Nephron (organoid): ENCODE measurements around the gene AFF1.
"Not testable (repeated sequence)": the region's sequence is repeated elsewhere in the genome, so short reads cannot be mapped to it uniquely, and the experiment has no call there.

Experiments used
- H3K27ac Mint-ChIP-seq, 3 experiments: 2 replicates each; pipeline ENCODE4 v1.8.0; 2020; ENCODE audit warnings: mixed read lengths in 3 of 3, mild to moderate bottlenecking in 2 of 3, moderate library complexity in 1 of 3
- H3K27me3 Mint-ChIP-seq: 2 replicates; pipeline ENCODE4 v1.8.0; 2021; ENCODE audit warnings: low read depth, mild to moderate bottlenecking, moderate library complexity, mixed read lengths
- H3K36me3 Mint-ChIP-seq: 2 replicates; pipeline ENCODE4 v1.8.0; 2020; ENCODE audit warnings: low read depth, mixed read lengths
- H3K4me1 Mint-ChIP-seq: 2 replicates; pipeline ENCODE4 v1.8.0; 2020; ENCODE audit warnings: mixed read lengths
- H3K4me3 Mint-ChIP-seq, 3 experiments: 2 replicates each; pipeline ENCODE4 v1.8.0; 2020; ENCODE audit warnings: mild to moderate bottlenecking in 3 of 3, mixed read lengths in 3 of 3, moderate library complexity in 2 of 3
- H3K9me3 Mint-ChIP-seq: 2 replicates; pipeline ENCODE4 v1.8.0; 2020; ENCODE audit warnings: mixed read lengths
- CTCF ChIP-seq, 3 experiments: fragments of 200-600 bp; sonication (generic); IDR thresholded peaks; one replicate each; pipeline ENCODE4 v1.5.0; 2021; ENCODE audit warnings: antibody characterized with exemption in 3 of 3; ENCODE audit not compliant: unreplicated experiment in 3 of 3

The AFF1 gene

GRCh38 chr4:87132035-87132434, 197.2 kb downstream of the AFF1 start:
- no peaks in the 10 kb centered on the region for H3K9me3 Mint-ChIP-seq

GRCh38 chr4:87133183-87133582, 198.4 kb downstream of the AFF1 start:
- peaks cover 85% of the 10 kb centered on the region for H3K36me3 Mint-ChIP-seq
- no peak for TF ChIP-seq CTCF (IDR thresholded peaks at IDR 0.05; ENCODE audit: unreplicated experiment in 3 of 3)
- no peak overlapping the region for H3K27ac Mint-ChIP-seq
- H3K4me3 Mint-ChIP-seq = no peak overlapping the region
- peaks cover 5% of the 10 kb centered on the region for H3K4me1 Mint-ChIP-seq
- H3K9me3 Mint-ChIP-seq = no peaks in the 10 kb centered on the region
- no peaks in the 10 kb centered on the region for H3K27me3 Mint-ChIP-seq

More at GRCh38 chr4:87132035-87132434, 197.2 kb downstream of the AFF1 start:
- H3K27ac Mint-ChIP-seq = no peak overlapping the region
- peaks cover 87% of the 10 kb centered on the region for H3K36me3 Mint-ChIP-seq
- no peak for TF ChIP-seq CTCF (IDR thresholded peaks at IDR 0.05; ENCODE audit: unreplicated experiment in 3 of 3)
- H3K4me1 Mint-ChIP-seq = peaks cover 5% of the 10 kb centered on the region
- no peaks in the 10 kb centered on the region for H3K27me3 Mint-ChIP-seq
- H3K4me3 Mint-ChIP-seq = no peak overlapping the region

GRCh38 chr4:87134122-87134521, 199.3 kb downstream of the AFF1 start:
- H3K27ac Mint-ChIP-seq = no peak overlapping the region

GRCh38 chr4:87141428-87141827, 206.6 kb downstream of the AFF1 start:
- Mint-ChIP-seq H3K36me3 (peaks cover 65% of the 10 kb centered on the region), H3K27ac (no peak overlapping the region), H3K9me3 (no peaks in the 10 kb centered on the region), H3K27me3 (no peaks in the 10 kb centered on the region), H3K4me3 (no peak overlapping the region), H3K4me1 (no peaks in the 10 kb centered on the region)
- no peak for TF ChIP-seq CTCF (IDR thresholded peaks at IDR 0.05; ENCODE audit: unreplicated experiment in 3 of 3)

More at GRCh38 chr4:87134122-87134521, 199.3 kb downstream of the AFF1 start:
- H3K9me3 Mint-ChIP-seq = no peaks in the 10 kb centered on the region
- H3K4me3 Mint-ChIP-seq = no peak overlapping the region
- peaks cover 5% of the 10 kb centered on the region for H3K4me1 Mint-ChIP-seq
- no peak for TF ChIP-seq CTCF (IDR thresholded peaks at IDR 0.05; ENCODE audit: unreplicated experiment in 3 of 3)
- peaks cover 77% of the 10 kb centered on the region for H3K36me3 Mint-ChIP-seq
- no peaks in the 10 kb centered on the region for H3K27me3 Mint-ChIP-seq

GRCh38 chr4:87144356-87144755, 209.5 kb downstream of the AFF1 start:
- H3K9me3 Mint-ChIP-seq = no peaks in the 10 kb centered on the region
- no peaks in the 10 kb centered on the region for H3K27me3 Mint-ChIP-seq
- H3K27ac Mint-ChIP-seq = peak overlapping the region in 1 of 3 experiments; percentile 17
- TF ChIP-seq CTCF (IDR thresholded peaks at IDR 0.05; ENCODE audit: unreplicated experiment in 3 of 3) = no peak
- H3K4me1 Mint-ChIP-seq = no peaks in the 10 kb centered on the region
- H3K36me3 Mint-ChIP-seq = peaks cover 49% of the 10 kb centered on the region
- H3K4me3 Mint-ChIP-seq = no peak overlapping the region

- not testable (repeated sequence) for H3K4me1 Mint-ChIP-seq, H3K27me3 Mint-ChIP-seq, H3K27ac Mint-ChIP-seq, H3K9me3 Mint-ChIP-seq, H3K4me3 Mint-ChIP-seq
- H3K36me3 Mint-ChIP-seq = peaks cover 44% of the 10 kb centered on the region
These were observed 211.1 kb downstream of the AFF1 start for GRCh38 chr4:87145934-87146333.
